ENCODE measurements around the gene HCAR3. TPM values are rescaled to one million over a fixed set of nuclear protein-coding genes. Genes with fewer than 3 reads are reported as not detected.

HCAR3 gene
- total and polyA plus RNA-seq, 7 donors: 0.14 to 0.69 (median 0.64) TPM; not detected in 3

DNA sequence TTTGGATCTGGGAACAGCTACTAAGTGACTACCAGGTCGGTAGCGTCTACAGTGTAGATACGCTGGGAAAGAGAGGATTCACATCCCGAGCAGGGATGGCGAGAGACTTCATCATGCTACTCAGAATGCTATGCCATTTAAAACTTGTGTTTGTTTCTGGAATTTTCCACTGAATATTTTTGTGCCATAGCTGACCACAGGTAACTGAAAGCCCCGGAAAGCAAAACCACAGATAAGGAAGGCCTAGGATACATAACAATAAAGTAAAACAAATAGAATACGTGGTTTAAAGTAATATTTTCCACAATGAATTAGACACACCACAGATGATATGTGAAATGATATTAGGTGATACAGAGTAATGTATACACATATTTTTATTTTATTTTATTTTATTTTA is 22.0 kb upstream of the HCAR3 start:
- TF ChIP-seq EP300 (IDR thresholded peaks at IDR 0.05) (no peak), POLR2A (IDR thresholded peaks at IDR 0.05) (no peak), POLR2AphosphoS5 (IDR thresholded peaks at IDR 0.05) (no peak)
- TF ChIP-seq, protein P1, sequence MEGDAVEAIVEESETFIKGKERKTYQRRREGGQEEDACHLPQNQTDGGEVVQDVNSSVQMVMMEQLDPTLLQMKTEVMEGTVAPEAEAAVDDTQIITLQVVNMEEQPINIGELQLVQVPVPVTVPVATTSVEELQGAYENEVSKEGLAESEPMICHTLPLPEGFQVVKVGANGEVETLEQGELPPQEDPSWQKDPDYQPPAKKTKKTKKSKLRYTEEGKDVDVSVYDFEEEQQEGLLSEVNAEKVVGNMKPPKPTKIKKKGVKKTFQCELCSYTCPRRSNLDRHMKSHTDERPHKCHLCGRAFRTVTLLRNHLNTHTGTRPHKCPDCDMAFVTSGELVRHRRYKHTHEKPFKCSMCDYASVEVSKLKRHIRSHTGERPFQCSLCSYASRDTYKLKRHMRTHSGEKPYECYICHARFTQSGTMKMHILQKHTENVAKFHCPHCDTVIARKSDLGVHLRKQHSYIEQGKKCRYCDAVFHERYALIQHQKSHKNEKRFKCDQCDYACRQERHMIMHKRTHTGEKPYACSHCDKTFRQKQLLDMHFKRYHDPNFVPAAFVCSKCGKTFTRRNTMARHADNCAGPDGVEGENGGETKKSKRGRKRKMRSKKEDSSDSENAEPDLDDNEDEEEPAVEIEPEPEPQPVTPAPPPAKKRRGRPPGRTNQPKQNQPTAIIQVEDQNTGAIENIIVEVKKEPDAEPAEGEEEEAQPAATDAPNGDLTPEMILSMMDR (IDR thresholded peaks at IDR 0.05): no peak
- no peak for DNase-seq
- no peak overlapping the region for H3K27ac ChIP-seq
- H3K4me1 ChIP-seq: no peaks in the 10 kb centered on the region
- intact Hi-C loops (cut with DNase I): no loop called here
- H3K9me3 ChIP-seq: no peaks in the 10 kb centered on the region
- H3K4me3 ChIP-seq: no peak overlapping the region
- H3K36me3 ChIP-seq: no peaks in the 10 kb centered on the region
- WGBS, 2 donors: 75 to 76% methylated on average over 7 of the region's 7 CpGs
- no peaks in the 10 kb centered on the region for H3K27me3 ChIP-seq

DNA sequence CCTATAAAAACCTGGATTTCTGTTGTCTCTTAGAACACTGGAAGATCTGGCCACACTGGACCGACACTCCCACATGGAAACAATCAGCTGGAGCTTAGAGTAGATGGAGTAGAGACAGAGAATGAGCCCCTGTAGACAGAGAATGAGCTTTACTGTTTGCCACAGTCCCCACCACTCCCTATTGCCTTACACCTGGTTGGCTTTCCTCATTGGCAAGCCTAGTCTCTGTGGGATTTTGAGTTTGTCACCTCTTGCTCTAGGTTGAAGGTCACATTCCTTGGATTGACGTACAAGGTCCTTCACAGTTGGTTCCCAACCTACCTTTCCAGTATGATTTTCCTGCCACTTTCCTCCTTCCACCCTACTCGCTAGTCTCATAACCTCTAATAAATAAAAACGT is 16.0 kb upstream of the HCAR3 start:
- intact Hi-C loops (cut with DNase I): no loop called here
- TF ChIP-seq POLR2A (IDR thresholded peaks at IDR 0.05) (no peak), POLR2AphosphoS5 (IDR thresholded peaks at IDR 0.05) (no peak), EP300 (IDR thresholded peaks at IDR 0.05) (no peak)
- TF ChIP-seq, protein P1 (IDR thresholded peaks at IDR 0.05): no peak
- Histone ChIP-seq H3K27me3 (no peaks in the 10 kb centered on the region), H3K36me3 (no peaks in the 10 kb centered on the region), H3K9me3 (no peaks in the 10 kb centered on the region), H3K27ac (no peak overlapping the region), H3K4me3 (no peak overlapping the region), H3K4me1 (no peaks in the 10 kb centered on the region)
- DNase-seq: no peak
- WGBS, 2 donors: 91 to 92% methylated on average over 4 of the region's 4 CpGs

DNA sequence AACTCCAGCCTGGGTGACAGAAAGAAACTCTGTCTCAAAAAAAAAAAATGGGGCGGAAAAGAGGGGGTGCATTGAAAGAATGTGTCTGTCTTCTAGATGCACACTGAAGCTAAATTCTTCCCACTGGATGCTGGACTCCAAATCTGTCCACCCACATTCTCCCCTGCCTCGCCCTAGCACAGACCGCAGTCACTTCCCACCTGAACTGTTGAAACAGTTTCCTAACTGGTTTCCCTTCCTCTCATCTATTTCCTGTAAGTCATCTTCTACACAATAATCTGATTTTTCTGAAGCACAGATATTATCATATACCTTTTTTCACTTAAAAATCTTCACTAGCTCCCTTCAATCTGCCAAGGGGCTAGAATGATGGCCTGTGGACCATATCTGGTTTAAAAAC is 15.6 kb upstream of the HCAR3 start:
- intact Hi-C loops (cut with DNase I): no loop called here
- TF ChIP-seq POLR2A (IDR thresholded peaks at IDR 0.05) (no peak), POLR2AphosphoS5 (IDR thresholded peaks at IDR 0.05) (no peak), EP300 (IDR thresholded peaks at IDR 0.05) (no peak)
- TF ChIP-seq, protein P1 (IDR thresholded peaks at IDR 0.05): no peak
- no peaks in the 10 kb centered on the region for H3K36me3 ChIP-seq
- DNase-seq: no peak
- H3K27ac ChIP-seq: no peak overlapping the region
- WGBS, 2 donors: 64 to 79% methylated on average over 3 of the region's 3 CpGs
- no peaks in the 10 kb centered on the region for H3K9me3 ChIP-seq
- H3K27me3 ChIP-seq: no peaks in the 10 kb centered on the region
- no peak overlapping the region for H3K4me3 ChIP-seq
- H3K4me1 ChIP-seq: no peaks in the 10 kb centered on the region

DNA sequence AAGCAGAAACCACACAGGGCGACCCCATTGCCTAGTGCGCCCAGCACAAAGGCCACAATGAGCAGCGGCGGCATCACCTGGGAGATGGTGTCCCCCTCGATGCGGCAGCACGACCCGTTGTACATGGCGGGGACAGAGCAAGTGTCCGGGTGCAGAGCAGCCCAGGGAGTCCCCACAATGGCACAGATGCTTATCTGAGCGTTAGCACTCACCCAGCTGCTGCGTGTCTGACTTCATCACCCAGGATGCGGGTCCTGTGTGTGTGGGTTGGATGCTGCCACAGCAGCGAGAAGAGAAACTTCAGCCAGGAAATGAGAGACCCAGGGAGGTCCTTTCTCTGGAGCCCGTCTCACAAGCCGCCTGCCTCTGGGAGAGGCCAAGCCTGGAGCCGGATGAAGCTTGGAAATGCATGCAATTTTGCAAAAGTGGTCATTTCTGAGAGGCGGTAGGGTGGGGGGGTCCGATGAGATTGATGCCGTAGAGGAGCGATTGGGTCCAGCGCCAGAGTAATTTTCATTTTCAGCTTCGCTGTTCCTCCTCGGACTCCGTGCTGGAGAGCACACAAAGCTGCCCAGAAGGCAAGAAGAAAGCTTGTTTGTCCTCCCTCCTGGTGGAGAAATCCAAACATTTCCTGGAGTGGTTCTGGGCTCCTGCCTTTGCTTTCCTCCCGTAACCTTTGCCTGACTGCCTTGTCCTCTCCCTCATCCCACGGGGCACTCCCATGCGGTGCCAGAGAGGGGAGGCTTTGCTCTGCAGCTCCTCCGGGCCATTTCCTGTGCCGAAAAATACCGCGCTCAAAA is 13.8 kb upstream of the HCAR3 start, which contains the start of gene HCAR1:
TSS of gene HCAR1 (minus strand) at position 630 of the 800 bp plus-strand sequence. CDS start at position 125, 505 bp downstream.
- Histone ChIP-seq H3K36me3 (no peaks in the 10 kb centered on the region), H3K4me3 (peak within 1 kb of the TSS in 3 of 4 donors; percentile 4 to 23 (median 12)), H3K27ac (no peak within 1 kb of the TSS), H3K9me3 (no peaks in the 10 kb centered on the region), H3K4me1 (no peaks in the 10 kb centered on the region), H3K27me3 (no peaks in the 10 kb centered on the region)
- 56 to 67% methylated on average over 32 of the region's 32 CpGs for whole genome bisulfite sequencing, 2 donors
- TF ChIP-seq POLR2AphosphoS5 (IDR thresholded peaks at IDR 0.05) (no peak), EP300 (IDR thresholded peaks at IDR 0.05) (no peak)
- TF ChIP-seq, protein P1 (IDR thresholded peaks at IDR 0.05): no peak
- no peak for DNase-seq
- intact Hi-C loops (cut with DNase I): no loop called here

Measured in sigmoid colon (tissue), 7 donors.